ENCODE data around the gene ZNF462. TPM values are rescaled to one million over a fixed set of nuclear protein-coding genes. Genes with fewer than 3 reads are reported as not detected.
"Not testable (repeated sequence)": the region's sequence is repeated elsewhere in the genome, so short reads cannot be mapped to it uniquely, and the experiment has no call there.

ZNF462 gene
- total RNA-seq, 4 donors from 2014 or later: 17.8 to 22.3 (median 21.4) TPM

- TF ChIP-seq POLR2A (IDR thresholded peaks at IDR 0.05) (no peak), CTCF (IDR thresholded peaks at IDR 0.05) (no peak)
- Histone ChIP-seq H3K36me3 (no peaks in the 10 kb centered on the region), H3K9me3 (no peaks in the 10 kb centered on the region), H3K4me1 (no peaks in the 10 kb centered on the region), H3K27ac (no peak overlapping the region), H3K4me3 (no peak overlapping the region), H3K27me3 (peaks cover 0 to 3% (median 0%) of the 10 kb centered on the region in 4 donors)
- intact Hi-C loops (cut with DNase I): no loop called here
- DNase-seq: no peak
- 85 to 92% methylated on average over 2 of the region's 2 CpGs for WGBS, 2 donors
Observed at GRCh38 chr9:106835840-106836239, 27.1 kb upstream of the ZNF462 start.

- 33 to 76% methylated on average over 1 of the region's 1 CpG for WGBS, 2 donors
- TF ChIP-seq POLR2A (IDR thresholded peaks at IDR 0.05) (no peak), CTCF (IDR thresholded peaks at IDR 0.05) (no peak)
- Histone ChIP-seq H3K4me1 (no peaks in the 10 kb centered on the region), H3K4me3 (no peak overlapping the region), H3K27me3 (no peaks in the 10 kb centered on the region), H3K27ac (no peak overlapping the region), H3K36me3 (no peaks in the 10 kb centered on the region), H3K9me3 (no peaks in the 10 kb centered on the region)
- intact Hi-C loops (cut with DNase I): no loop called here
- DNase-seq: no peak
Observed at GRCh38 chr9:106843371-106843770, 19.6 kb upstream of the ZNF462 start.

- 83 to 95% methylated on average over 1 of the region's 1 CpG for whole genome bisulfite sequencing, 2 donors
- H3K27ac ChIP-seq: no peak overlapping the region
Observed at GRCh38 chr9:106846307-106846706, 16.7 kb upstream of the ZNF462 start.

GRCh38 chr9:106846857-106847256 lies 16.1 kb upstream of the ZNF462 start:
- 92 to 93% methylated on average over 2 of the region's 2 CpGs for WGBS, 2 donors
- DNase-seq: no peak
- Histone ChIP-seq H3K4me1 (no peaks in the 10 kb centered on the region), H3K36me3 (no peaks in the 10 kb centered on the region), H3K9me3 (no peaks in the 10 kb centered on the region), H3K4me3 (no peak overlapping the region), H3K27me3 (no peaks in the 10 kb centered on the region), H3K27ac (no peak overlapping the region)
- intact Hi-C loops (cut with DNase I): no loop called here
- TF ChIP-seq CTCF (IDR thresholded peaks at IDR 0.05): no peak
- no peak for TF ChIP-seq POLR2A (IDR thresholded peaks at IDR 0.05)

More at GRCh38 chr9:106846307-106846706, 16.7 kb upstream of the ZNF462 start:
- Histone ChIP-seq H3K36me3 (no peaks in the 10 kb centered on the region), H3K4me1 (no peaks in the 10 kb centered on the region), H3K4me3 (no peak overlapping the region), H3K9me3 (no peaks in the 10 kb centered on the region), H3K27me3 (no peaks in the 10 kb centered on the region)
- DNase-seq: no peak
- intact Hi-C loops (cut with DNase I): no loop called here
- TF ChIP-seq POLR2A (IDR thresholded peaks at IDR 0.05) (no peak), CTCF (IDR thresholded peaks at IDR 0.05) (no peak)

- H3K4me1 ChIP-seq; DNase-seq; intact Hi-C loops (cut with DNase I); H3K27ac ChIP-seq; H3K27me3 ChIP-seq; H3K36me3 ChIP-seq; H3K9me3 ChIP-seq; H3K4me3 ChIP-seq: not testable (repeated sequence)
- 85 to 94% methylated on average over 8 of the region's 8 CpGs for WGBS, 2 donors
Observed at GRCh38 chr9:106851640-106852039, 11.3 kb upstream of the ZNF462 start.

- Histone ChIP-seq H3K27ac (no peak overlapping the region), H3K9me3 (no peaks in the 10 kb centered on the region), H3K4me1 (peaks cover 0 to 30% (median 4%) of the 10 kb centered on the region in 3 donors), H3K36me3 (no peaks in the 10 kb centered on the region), H3K27me3 (peaks cover 0 to 24% (median 0%) of the 10 kb centered on the region in 4 donors), H3K4me3 (no peak overlapping the region)
- WGBS, 2 donors: 82 to 89% methylated on average over 3 of the region's 3 CpGs
- intact Hi-C loops (cut with DNase I): no loop called here
- DNase-seq: no peak
- TF ChIP-seq CTCF (IDR thresholded peaks at IDR 0.05): no peak
- no peak for TF ChIP-seq POLR2A (IDR thresholded peaks at IDR 0.05)
Observed at GRCh38 chr9:106857811-106858470, 5.0 kb upstream of the ZNF462 start.
